ENCODE measurements around the gene NDC80. TPM values are rescaled to one million over a fixed set of nuclear protein-coding genes. Genes with fewer than 3 reads are reported as not detected.

Gene NDC80
- polyA plus RNA-seq, 1 donor from 2014 or later = 1.9 TPM

GRCh38 chr18:2662990-2663389 is 91.6 kb downstream of the NDC80 start:
- H3K4me3 ChIP-seq (ENCODE audit: low read length) = no peak overlapping the region
- H2AFZ ChIP-seq (ENCODE audit: low read depth, low read length) = no peak overlapping the region
- H4K20me1 ChIP-seq (ENCODE audit: insufficient read depth) = no peaks in the 10 kb centered on the region
- peaks cover 74% of the 10 kb centered on the region for H3K79me2 ChIP-seq (replicated peaks; ENCODE audit: insufficient read depth, low read length)
- H3K9me3 ChIP-seq (ENCODE audit: low read length) = no peaks in the 10 kb centered on the region
- TF ChIP-seq, protein P1, sequence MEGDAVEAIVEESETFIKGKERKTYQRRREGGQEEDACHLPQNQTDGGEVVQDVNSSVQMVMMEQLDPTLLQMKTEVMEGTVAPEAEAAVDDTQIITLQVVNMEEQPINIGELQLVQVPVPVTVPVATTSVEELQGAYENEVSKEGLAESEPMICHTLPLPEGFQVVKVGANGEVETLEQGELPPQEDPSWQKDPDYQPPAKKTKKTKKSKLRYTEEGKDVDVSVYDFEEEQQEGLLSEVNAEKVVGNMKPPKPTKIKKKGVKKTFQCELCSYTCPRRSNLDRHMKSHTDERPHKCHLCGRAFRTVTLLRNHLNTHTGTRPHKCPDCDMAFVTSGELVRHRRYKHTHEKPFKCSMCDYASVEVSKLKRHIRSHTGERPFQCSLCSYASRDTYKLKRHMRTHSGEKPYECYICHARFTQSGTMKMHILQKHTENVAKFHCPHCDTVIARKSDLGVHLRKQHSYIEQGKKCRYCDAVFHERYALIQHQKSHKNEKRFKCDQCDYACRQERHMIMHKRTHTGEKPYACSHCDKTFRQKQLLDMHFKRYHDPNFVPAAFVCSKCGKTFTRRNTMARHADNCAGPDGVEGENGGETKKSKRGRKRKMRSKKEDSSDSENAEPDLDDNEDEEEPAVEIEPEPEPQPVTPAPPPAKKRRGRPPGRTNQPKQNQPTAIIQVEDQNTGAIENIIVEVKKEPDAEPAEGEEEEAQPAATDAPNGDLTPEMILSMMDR (IDR thresholded peaks at IDR 0.05; ENCODE audit: poor library complexity, severe bottlenecking) = no peak
- H3K4me2 ChIP-seq (ENCODE audit: low read length) = no peak overlapping the region
- H3K27me3 ChIP-seq (ENCODE audit: insufficient read depth, low read depth, low read length) = no peaks in the 10 kb centered on the region
- no peaks in the 10 kb centered on the region for H3K9me2 ChIP-seq (ENCODE audit: insufficient read depth, low read length)
- H3K9ac ChIP-seq (ENCODE audit: low read length) = no peak overlapping the region
- H3K27ac ChIP-seq (ENCODE audit: low read length) = no peak overlapping the region
- H3F3A ChIP-seq (ENCODE audit: insufficient read depth, low read length, poor library complexity, severe bottlenecking) = no peaks in the 10 kb centered on the region
- no peaks in the 10 kb centered on the region for H3K36me3 ChIP-seq (ENCODE audit: insufficient read depth, low read length)

Small RNA genes lying within 50 kb of the gene (small RNA-seq; reads per million reads assigned to genes)
- gene RF00019 (0 to 1.2 (median 0) reads per million in 3 experiments), gene RF01233 (0 reads per million in 3 experiments), gene RNU6-340P (0 reads per million in 3 experiments)

Other genes starting within 250 kb of the NDC80 start
- gene METTL4, start 52 bp upstream of the NDC80 start, polyA plus RNA-seq = 12.0 and 12.7 TPM in 2 replicates
- gene SMCHD1, start 84.2 kb downstream of the NDC80 start, polyA plus RNA-seq = 48.8 and 49.4 TPM in 2 replicates